Measurements from ENCODE around the gene TARBP1.
"Not testable (repeated sequence)": the region's sequence is repeated elsewhere in the genome, so short reads cannot be mapped to it uniquely, and the experiment has no call there.

The TARBP1 gene

GRCh38 chr1:234478481-234479309, at the start of gene TARBP1:
Gene TARBP1, minus strand, starts transcription at chr1:234479179. Its CDS starts 76 bp downstream, at chr1:234479103.
- DNase-seq (ENCODE audit: insufficient read length, low spot score), result peak; percentile 94
- FAIRE-seq, result peak; percentile 64

- FAIRE-seq (no peak), DNase-seq (ENCODE audit: insufficient read length, low spot score) (no peak)
Measured at GRCh38 chr1:234528074-234528865, 49.3 kb upstream of the TARBP1 start.

- DNase-seq (ENCODE audit: insufficient read length, low spot score) (no peak), FAIRE-seq (no peak)
Measured at GRCh38 chr1:234527346-234527745, 48.4 kb upstream of the TARBP1 start.

- FAIRE-seq, result no peak
Measured at GRCh38 chr1:234526922-234527321, 47.9 kb upstream of the TARBP1 start.

GRCh38 chr1:234525099-234525799, 46.3 kb upstream of the TARBP1 start:
- FAIRE-seq (no peak), DNase-seq (ENCODE audit: insufficient read length, low spot score) (no peak)

More at GRCh38 chr1:234526922-234527321, 47.9 kb upstream of the TARBP1 start:
- DNase-seq (ENCODE audit: insufficient read length, low spot score), result no peak

GRCh38 chr1:234521836-234522235, 42.9 kb upstream of the TARBP1 start:
- FAIRE-seq, result no peak
- DNase-seq (ENCODE audit: insufficient read length, low spot score), result no peak

GRCh38 chr1:234520908-234521817, 42.2 kb upstream of the TARBP1 start:
- FAIRE-seq (no peak), DNase-seq (ENCODE audit: insufficient read length, low spot score) (no peak)

- FAIRE-seq, result no peak
- DNase-seq (ENCODE audit: insufficient read length, low spot score), result no peak
Measured at GRCh38 chr1:234519506-234519905, 40.5 kb upstream of the TARBP1 start.

- DNase-seq (ENCODE audit: insufficient read length, low spot score), result no peak
- FAIRE-seq, result no peak
Measured at GRCh38 chr1:234518876-234519275, 39.9 kb upstream of the TARBP1 start.

- FAIRE-seq; DNase-seq (ENCODE audit: insufficient read length, low spot score): not testable (repeated sequence)
Measured at GRCh38 chr1:234518086-234518485, 39.1 kb upstream of the TARBP1 start.

- FAIRE-seq (no peak), DNase-seq (ENCODE audit: insufficient read length, low spot score) (no peak)
Measured at GRCh38 chr1:234517110-234517802, 38.3 kb upstream of the TARBP1 start.

- peak; percentile 46 for DNase-seq (ENCODE audit: insufficient read length, low spot score)
- FAIRE-seq, result no peak
Measured at GRCh38 chr1:234515821-234516241, 36.9 kb upstream of the TARBP1 start.

- FAIRE-seq (no peak), DNase-seq (ENCODE audit: insufficient read length, low spot score) (peak; percentile 43)
Measured at GRCh38 chr1:234515411-234515810, 36.4 kb upstream of the TARBP1 start.

- FAIRE-seq (no peak), DNase-seq (ENCODE audit: insufficient read length, low spot score) (no peak)
Measured at GRCh38 chr1:234512451-234512861, 33.5 kb upstream of the TARBP1 start.

- FAIRE-seq (no peak), DNase-seq (ENCODE audit: insufficient read length, low spot score) (no peak)
Measured at GRCh38 chr1:234509457-234510328, 30.7 kb upstream of the TARBP1 start.

GRCh38 chr1:234507626-234508387, 28.8 kb upstream of the TARBP1 start:
- FAIRE-seq (no peak), DNase-seq (ENCODE audit: insufficient read length, low spot score) (no peak)

GRCh38 chr1:234507089-234507488, 28.1 kb upstream of the TARBP1 start:
- DNase-seq (ENCODE audit: insufficient read length, low spot score), result no peak
- FAIRE-seq, result no peak

- DNase-seq (ENCODE audit: insufficient read length, low spot score) (no peak), FAIRE-seq (no peak)
Measured at GRCh38 chr1:234505769-234506102, 26.8 kb upstream of the TARBP1 start.

Data from HTR-8/SVneo (cell line).